Endothelial cell of umbilical vein (primary cell): Measurements from ENCODE around the gene FLNB. TPM values are rescaled to one million over a fixed set of nuclear protein-coding genes. Genes with fewer than 3 reads are reported as not detected.

Experiments used
- BruUV-seq: library from RNA; stranded (reverse); fragments of 400-500 nt; replicated peaks from 2 replicates; lab custom pipeline; 2021; lab: Mats Ljungman, UMichigan
- CTCF ChIA-PET: fragments of 300-600, 350-600 bp; sonication (Branson Sonifier 250); formaldehyde crosslinking; loops from one replicate; lab custom pipeline; 2021; ENCODE audit warnings: antibody characterized with exemption, inconsistent platforms; lab: Charles Lee
- POLR2A ChIA-PET: fragments of 300-600, 350-600 bp; sonication (Branson Sonifier 250); formaldehyde crosslinking; loops from one replicate; lab custom pipeline; 2021; ENCODE audit warnings: antibody characterized with exemption, inconsistent platforms; lab: Charles Lee
- DNase-seq: peaks from one replicate; pipeline ENCODE4 v3.0.0-alpha.2; 2011; ENCODE audit warnings: low read depth, low spot score
- FAIRE-seq: peaks from 2 replicates; lab custom pipeline; 2011; peaks lifted over from hg19 to GRCh38; lab: Jason Lieb, UNC
- H2AFZ ChIP-seq: 2 replicates; pipeline ENCODE4 v1.6.0; 2012; ENCODE audit warnings: low read depth, low read length, control low read depth, inconsistent platforms
- H3K27ac ChIP-seq: 2 replicates; pipeline ENCODE4 v1.5.1; 2011; ENCODE audit warnings: low read depth, mild to moderate bottlenecking, control low read depth, low read length, moderate library complexity; ENCODE audit not compliant: insufficient read depth
- H3K27me3 ChIP-seq, 2 experiments: 2 replicates each; pipeline versions ENCODE4 v1.6.0 to v1.6.1; 2011; ENCODE audit warnings: low read length in 2 of 2, mixed read lengths in 1 of 2; ENCODE audit not compliant: control insufficient read depth in 2 of 2, insufficient read depth in 2 of 2
- H3K36me3 ChIP-seq, 2 experiments: 2 replicates in 1 of 2; 3 replicates in 1 of 2; pipeline ENCODE4 v1.5.1; 2011; ENCODE audit warnings: low read length in 2 of 2, mild to moderate bottlenecking in 1 of 2, moderate library complexity in 1 of 2; ENCODE audit not compliant: control insufficient read depth in 2 of 2, insufficient read depth in 2 of 2; ENCODE audit errors: extremely low read depth in 1 of 2
- H3K4me1 ChIP-seq: 3 replicates; pipeline ENCODE4 v1.5.1; 2011; ENCODE audit warnings: mild to moderate bottlenecking, low read length; ENCODE audit not compliant: control insufficient read depth, insufficient read depth; ENCODE audit errors: extremely low read depth
- H3K4me2 ChIP-seq: 2 replicates; pipeline ENCODE4 v1.6.1; 2011; ENCODE audit warnings: low read length, control low read depth, mixed read lengths; ENCODE audit not compliant: insufficient read depth
- H3K4me3 ChIP-seq, 3 experiments: fragments of 200-600 bp in 1 of 3; sonication (generic), shearing (Covaris generic) in 1 of 3; replicated peaks in 1 of 3; 2 replicates each; pipeline ENCODE4 v1.5.1; 2011 to 2016; ENCODE audit warnings: control low read depth in 3 of 3, low read length in 3 of 3, mild to moderate bottlenecking in 2 of 3, inconsistent platforms in 1 of 3, low read depth in 1 of 3, moderate library complexity in 1 of 3; ENCODE audit not compliant: insufficient read depth in 1 of 3
- H3K79me2 ChIP-seq: 2 replicates; pipeline ENCODE4 v1.6.0; 2012; ENCODE audit warnings: low read length, inconsistent platforms; ENCODE audit not compliant: control insufficient read depth, insufficient read depth
- H3K9ac ChIP-seq: replicated peaks from 2 replicates; pipeline ENCODE3; 2011; ENCODE audit warnings: low read length, control low read depth; ENCODE audit not compliant: insufficient read depth; ENCODE audit errors: extremely low read depth
- H3K9me1 ChIP-seq: replicated peaks from 3 replicates; pipeline ENCODE4 v1.6.0; 2011; ENCODE audit warnings: mild to moderate bottlenecking, low read length; ENCODE audit not compliant: control insufficient read depth, insufficient read depth; ENCODE audit errors: extremely low read depth
- H3K9me3 ChIP-seq: replicated peaks from 2 replicates; pipeline ENCODE4 v1.5.1; 2012; ENCODE audit warnings: low read length, inconsistent platforms; ENCODE audit not compliant: control insufficient read depth, insufficient read depth
- H4K20me1 ChIP-seq: replicated peaks from 2 replicates; pipeline ENCODE3; 2011; ENCODE audit warnings: mild to moderate bottlenecking, low read length; ENCODE audit not compliant: control insufficient read depth, insufficient read depth; ENCODE audit errors: extremely low read depth
- CTCF ChIP-seq, 2 donors: IDR thresholded peaks; 1 replicate in 1 of 2; 2 replicates in 1 of 2; pipeline ENCODE4 v1.5.1; 2011; ENCODE audit warnings: low read length in 2 of 2, mild to moderate bottlenecking in 2 of 2, moderate library complexity in 2 of 2, control low read depth in 1 of 2, inconsistent platforms in 1 of 2, low read depth in 1 of 2; ENCODE audit not compliant: insufficient read depth in 1 of 2; ENCODE audit errors: extremely low read depth in 1 of 2
- GATA2 ChIP-seq: IDR thresholded peaks from 2 replicates; pipeline ENCODE4 v1.7.0; 2011; ENCODE audit warnings: low read depth, mild to moderate bottlenecking, moderate library complexity, mixed read lengths, low read length; ENCODE audit not compliant: insufficient read length, insufficient read depth
- MYC ChIP-seq: IDR thresholded peaks from one replicate; pipeline ENCODE4 v1.6.1; 2011; ENCODE audit warnings: mild to moderate bottlenecking, low read depth, low read length
- POLR2AphosphoS5 ChIP-seq: IDR thresholded peaks from 2 replicates; pipeline ENCODE4 v1.6.1; 2012; ENCODE audit warnings: low read depth, mild to moderate bottlenecking, control low read depth, low read length, moderate library complexity; ENCODE audit not compliant: insufficient read depth
- dilution Hi-C: fragments of 300-500 bp; cut with MboI; formaldehyde crosslinking; loops from one replicate; pipeline ENCODE4 v1.15.0; 2019; ENCODE audit warnings: low sequenced_read_pairs; ENCODE audit not compliant: extremely low pct_ligation_motif_present
- intact Hi-C: fragments of 100-400 bp; cut with micrococcal nuclease; formaldehyde crosslinking; loops from one replicate; pipeline ENCODE4 v1.10.0; 2022
- polyA plus RNA-seq, 4 experiments: library from polyadenylated mRNA; depleted of rRNA in 3 of 4; stranded (reverse) in 3 of 4; unstranded in 1 of 4; fragments of >200 nt; gene quantifications; 2 replicates each; pipeline versions ENCODE4 v1.2.1 to v1.2.3, GENCODE V29; 2011 to 2012; ENCODE audit warnings: missing spikeins in 1 of 4
- total RNA-seq: library from RNA; stranded (reverse); gene quantifications from 2 replicates; pipeline ENCODE4 v1.2.3, GENCODE V29; 2021

FLNB gene
- total and polyA plus RNA-seq, 2 donors (not counting 3 experiments of a cell fraction or from before 2014, with no cell fraction given), result 479 to 670 TPM

- H3K36me3 ChIP-seq, result peaks cover 0 to 2% of the 10 kb centered on the region in 2 experiments
- peak; percentile 35 for DNase-seq
- peak overlapping the region; percentile 15 for H3K27ac ChIP-seq
- ChIA-PET CTCF (no interaction called here), POLR2A (no interaction called here)
- no peak overlapping the region for H2AFZ ChIP-seq
- no peak overlapping the region for H3K9ac ChIP-seq
- H3K9me3 ChIP-seq, result no peaks in the 10 kb centered on the region
- no peak for FAIRE-seq
- H3K79me2 ChIP-seq, result peaks cover 98% of the 10 kb centered on the region
- no TSS peak for BruUV-seq
- dilution Hi-C loops (no loop called here), intact Hi-C loops (no loop called here)
- H3K4me3 ChIP-seq, result no peak overlapping the region
- H3K4me2 ChIP-seq, result no peak overlapping the region
- no peak for TF ChIP-seq MYC
- no peak for TF ChIP-seq POLR2AphosphoS5
- TF ChIP-seq GATA2, result no peak
- TF ChIP-seq CTCF (IDR thresholded peaks at IDR 0.05; ENCODE audit: extremely low read depth in 1 of 2, insufficient read depth in 1 of 2, low read depth in 1 of 2, low read length in 2 of 2), result no peak
- no peaks in the 10 kb centered on the region for H3K27me3 ChIP-seq
- H3K9me1 ChIP-seq, result no peaks in the 10 kb centered on the region
- H4K20me1 ChIP-seq, result peaks cover 2% of the 10 kb centered on the region
- H3K4me1 ChIP-seq, result peaks cover 37% of the 10 kb centered on the region
Measured at GRCh38 chr3:58066842-58067241, 58.6 kb downstream of the FLNB start.
